ENCODE data around the gene APLP2.

The APLP2 gene

DNA sequence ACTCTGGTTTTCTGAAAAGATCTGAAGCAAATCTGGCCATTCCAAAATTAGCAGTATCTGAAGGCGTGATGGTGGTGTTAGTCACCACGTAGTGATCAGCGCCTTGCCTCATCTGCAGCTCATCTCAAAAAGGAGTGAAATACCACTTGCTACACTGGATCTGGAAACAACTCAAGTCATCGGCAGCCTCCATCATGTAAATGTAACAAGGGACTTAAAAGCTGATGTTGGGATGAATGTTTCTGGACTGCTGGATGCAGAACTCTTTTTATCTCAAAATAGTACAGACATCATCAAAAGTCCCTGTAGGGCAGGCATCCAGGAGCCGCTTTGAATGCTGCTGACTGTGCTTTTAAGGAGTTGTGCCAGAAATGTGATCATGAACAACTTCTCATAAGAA lies 14.1 kb upstream of the APLP2 start:
- in situ Hi-C loops (cut with MboI; ENCODE audit: low sequenced_read_pairs): no loop called here

DNA sequence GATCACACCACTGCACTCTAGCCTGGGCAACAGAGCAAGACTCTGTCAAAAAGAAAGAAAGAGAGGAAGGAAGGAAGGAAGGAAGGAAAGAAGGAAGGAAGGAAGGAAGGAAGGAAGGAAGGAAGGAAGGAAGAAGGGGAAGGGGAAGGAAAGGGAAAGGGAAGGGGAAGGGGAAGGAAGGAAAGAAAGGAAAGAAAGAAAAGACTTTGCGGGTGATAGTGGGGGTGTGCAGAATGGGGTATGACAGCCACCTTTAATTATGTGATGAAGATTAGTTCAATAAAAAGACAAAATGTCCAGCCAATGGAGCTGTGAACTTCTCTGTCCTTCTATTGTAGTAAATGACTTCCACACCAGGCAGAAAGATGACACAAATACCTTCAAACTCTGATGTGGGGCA lies 8.7 kb upstream of the APLP2 start:
- in situ Hi-C loops (cut with MboI; ENCODE audit: low sequenced_read_pairs): no loop called here

DNA sequence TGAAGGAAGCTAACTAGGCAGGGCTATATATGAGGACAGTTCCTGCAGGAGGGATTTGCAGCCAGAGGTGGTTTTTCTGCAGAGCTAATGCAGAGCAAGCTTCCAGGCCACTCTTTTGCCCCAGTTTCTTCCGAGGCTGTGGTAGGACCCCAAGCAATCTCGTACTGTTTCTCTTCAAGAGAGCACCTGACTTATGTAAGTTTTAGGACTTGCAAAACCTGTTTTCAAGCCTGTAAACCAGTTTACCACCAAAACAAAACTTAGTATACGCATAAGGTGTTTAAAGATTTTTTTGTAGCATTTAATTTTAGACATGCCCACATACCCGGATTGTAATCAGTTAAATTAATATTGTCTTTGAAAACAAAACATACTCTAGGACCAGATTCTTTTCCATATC lies 7.7 kb upstream of the APLP2 start:
- in situ Hi-C loops (cut with MboI; ENCODE audit: low sequenced_read_pairs): no loop called here

DNA sequence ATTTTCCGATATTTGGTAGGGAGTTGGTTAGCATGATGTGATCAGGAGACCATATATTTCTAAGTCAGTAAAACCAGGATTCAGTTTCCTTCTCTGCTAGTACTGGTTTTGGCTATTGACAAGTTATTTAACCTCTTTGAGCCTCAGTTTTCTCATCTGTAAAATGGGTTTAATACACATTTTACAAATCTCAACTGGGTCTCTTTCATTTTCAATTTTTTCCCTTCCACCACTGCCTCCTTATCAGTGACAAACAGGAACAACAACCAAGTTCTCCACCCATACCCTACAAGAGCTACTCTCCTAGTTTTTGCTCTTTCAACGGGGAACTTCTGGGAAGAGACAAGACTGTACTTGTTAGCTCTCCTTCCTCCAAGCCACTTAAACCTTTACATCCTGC lies 6.2 kb upstream of the APLP2 start:
- in situ Hi-C loops (cut with MboI; ENCODE audit: low sequenced_read_pairs): no loop called here

DNA sequence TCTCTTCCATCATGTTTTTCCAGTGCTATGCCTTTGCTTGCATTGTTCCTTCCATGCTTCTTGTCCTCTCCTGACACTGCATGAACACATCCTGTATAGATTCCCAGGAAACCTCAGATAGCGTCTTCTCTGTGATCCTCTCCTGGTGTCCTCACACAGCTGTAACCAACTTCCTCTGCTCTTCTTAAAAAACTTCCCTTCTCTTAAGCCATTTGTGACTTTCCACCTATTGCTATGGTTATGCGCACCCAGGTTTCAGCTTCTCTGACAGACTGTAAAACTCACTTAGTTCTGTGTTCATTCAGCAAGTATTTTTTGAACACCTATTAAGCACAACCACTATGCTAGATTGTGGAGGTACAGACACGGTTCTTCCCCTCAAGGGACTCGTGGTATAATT lies 5.1 kb upstream of the APLP2 start:
- in situ Hi-C loops (cut with MboI; ENCODE audit: low sequenced_read_pairs): no loop called here

DNA sequence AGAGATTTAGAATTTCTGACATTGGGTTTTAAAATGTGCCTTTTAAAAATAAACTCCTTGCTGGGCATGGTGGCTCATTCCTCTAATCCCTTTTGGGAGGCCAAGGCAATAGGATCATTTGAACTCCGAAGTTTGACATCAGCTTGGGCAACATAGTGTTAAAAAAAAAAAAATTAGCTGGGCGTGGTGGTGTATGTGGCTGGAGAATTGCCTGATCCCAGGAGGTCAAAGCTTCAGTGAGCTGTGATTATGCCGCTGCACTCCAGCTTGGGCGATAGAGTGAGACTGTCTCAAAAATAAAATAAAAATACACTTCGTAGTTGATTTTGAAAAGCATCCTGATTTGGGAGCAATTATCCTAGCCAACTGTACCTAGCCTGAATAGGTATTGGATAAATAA lies 3.4 kb upstream of the APLP2 start:
- in situ Hi-C loops (cut with MboI; ENCODE audit: low sequenced_read_pairs): no loop called here

DNA sequence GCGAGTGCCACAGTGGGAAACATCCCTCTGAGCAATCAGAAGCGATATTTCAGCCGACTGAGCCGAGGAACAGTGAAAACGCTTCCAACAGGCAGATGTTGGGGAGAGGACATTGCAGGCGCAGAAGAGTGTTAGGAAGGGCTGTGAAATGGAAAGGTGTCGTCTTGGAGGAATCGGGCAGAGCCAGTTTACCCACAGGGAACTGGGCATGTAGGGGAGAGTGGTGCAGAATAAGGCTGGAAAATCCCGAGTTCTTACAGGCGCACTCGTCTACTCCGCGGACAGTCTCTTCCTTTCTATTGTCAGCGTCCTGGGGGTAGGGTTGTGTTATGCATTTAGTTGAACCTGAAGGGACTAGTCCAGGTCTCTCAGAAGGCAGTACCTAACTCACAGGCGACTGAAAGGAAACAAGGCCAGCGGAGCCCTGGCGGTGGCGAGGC lies 1.1 kb upstream of the APLP2 start:
- in situ Hi-C loops (cut with MboI; ENCODE audit: low sequenced_read_pairs): no loop called here

DNA sequence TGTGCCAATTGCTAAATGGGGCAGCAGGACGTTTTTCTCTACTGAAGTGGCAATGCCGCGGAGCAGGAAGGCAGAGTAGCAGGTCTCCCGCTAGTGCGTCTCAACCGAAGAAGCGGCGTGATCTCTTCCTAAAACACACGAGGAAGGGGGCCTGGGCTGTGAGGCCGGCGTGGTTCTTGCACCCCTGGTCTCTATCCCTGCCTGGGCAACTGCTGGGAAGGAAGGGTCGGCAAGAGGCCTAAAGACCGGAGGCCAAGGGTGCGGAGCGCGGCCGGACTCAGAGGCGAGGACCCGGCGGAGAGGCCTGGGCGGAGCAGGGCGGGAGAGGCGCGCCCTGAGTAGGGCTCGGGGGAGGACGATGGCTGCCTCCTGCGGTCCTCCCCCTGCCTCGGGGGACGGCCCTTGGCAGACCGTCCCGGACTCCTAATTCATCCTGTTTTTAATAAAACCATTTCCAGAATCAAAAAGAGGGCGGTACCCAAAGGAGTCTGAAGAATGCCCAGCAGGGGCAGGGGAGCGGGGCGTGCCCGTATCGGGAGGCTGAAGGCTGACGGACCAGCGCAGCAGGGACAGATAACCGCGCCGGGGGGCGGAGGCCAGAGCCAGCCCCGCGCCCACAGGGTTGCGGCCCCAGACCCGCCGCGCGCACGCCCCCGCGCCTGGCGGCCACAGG lies 572 bp upstream of the APLP2 start:
- in situ Hi-C loops (cut with MboI; ENCODE audit: low sequenced_read_pairs): no loop called here

DNA sequence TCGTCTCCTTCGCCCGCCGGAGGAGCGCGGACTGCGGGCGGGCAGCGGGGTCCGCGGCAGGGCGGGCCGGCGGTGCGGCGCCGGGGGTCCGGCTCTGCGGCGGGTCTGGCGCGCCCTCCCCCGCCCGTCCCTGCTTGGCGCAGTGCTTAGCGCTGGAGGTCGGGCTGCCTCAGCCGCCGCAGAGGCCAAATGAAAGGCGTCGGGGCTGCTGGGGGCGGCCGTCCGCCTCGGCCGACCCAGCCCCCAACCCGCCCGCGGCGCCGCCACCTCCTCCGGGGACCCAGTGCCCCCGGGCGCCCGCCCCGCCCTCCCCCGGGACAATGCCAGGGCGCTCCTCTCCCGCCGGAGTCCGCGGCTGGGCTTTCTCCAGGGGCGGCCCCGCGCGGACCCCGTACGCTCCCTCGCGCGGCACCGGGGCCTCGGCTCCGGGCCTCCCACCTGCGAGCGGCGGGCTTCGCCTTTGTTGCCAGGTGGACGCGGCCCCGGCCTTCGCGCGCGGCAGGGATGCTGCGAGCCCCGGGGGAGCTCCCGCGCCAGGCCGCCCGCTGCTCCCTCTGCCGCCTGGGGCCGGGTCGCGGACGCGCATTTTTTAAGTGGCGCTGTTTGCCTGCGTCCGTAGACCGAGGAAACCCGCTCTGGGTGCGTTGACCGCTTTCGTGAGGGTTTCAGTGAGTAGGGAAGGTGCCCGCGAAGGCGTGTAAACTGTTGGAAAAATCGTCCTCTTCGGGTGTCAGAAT lies 583 bp downstream of the APLP2 start:
- in situ Hi-C loops (cut with MboI; ENCODE audit: low sequenced_read_pairs): no loop called here

DNA sequence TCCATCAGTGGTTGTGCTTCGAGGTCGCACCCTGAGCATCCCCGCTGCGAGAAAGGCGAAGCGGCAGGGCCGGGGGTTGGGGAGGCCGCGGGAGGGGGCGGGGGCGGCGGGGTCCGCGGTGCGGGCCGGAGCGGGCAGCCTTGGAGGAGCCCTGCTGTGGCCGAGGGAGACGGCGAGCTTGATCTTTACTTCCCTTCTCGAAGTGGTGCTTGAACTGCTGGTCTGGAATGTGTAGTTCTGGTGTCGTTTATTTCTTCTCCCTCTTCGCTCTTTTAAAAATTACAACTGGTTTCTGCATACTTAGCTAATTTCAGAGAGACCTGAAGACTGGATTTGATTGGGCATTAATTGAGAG lies 1.1 kb downstream of the APLP2 start:
- in situ Hi-C loops (cut with MboI; ENCODE audit: low sequenced_read_pairs): no loop called here

DNA sequence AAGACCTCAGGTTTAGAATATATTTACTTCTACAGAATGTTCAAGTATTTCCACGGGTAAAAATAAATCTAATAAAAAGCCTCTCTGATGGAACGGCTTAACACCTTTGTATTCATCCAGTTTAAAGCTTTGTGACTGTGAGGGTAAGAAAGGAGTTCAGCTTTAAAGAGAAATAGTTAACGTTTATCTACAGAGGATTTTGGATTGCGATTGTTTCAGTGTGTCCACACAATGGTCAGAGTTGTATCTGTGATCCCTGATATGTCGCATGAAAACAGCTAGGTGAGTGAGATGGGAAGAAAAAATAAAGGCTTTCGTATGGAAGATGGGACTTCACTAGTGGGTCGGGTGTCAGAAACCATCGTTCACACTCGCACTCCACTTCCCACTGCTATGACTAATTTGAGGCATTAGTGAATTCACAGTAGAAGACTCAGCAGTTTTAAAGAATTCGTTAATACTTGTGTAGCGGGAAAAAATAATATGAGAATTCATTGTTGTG lies 1.6 kb downstream of the APLP2 start:
- in situ Hi-C loops (cut with MboI; ENCODE audit: low sequenced_read_pairs): no loop called here

DNA sequence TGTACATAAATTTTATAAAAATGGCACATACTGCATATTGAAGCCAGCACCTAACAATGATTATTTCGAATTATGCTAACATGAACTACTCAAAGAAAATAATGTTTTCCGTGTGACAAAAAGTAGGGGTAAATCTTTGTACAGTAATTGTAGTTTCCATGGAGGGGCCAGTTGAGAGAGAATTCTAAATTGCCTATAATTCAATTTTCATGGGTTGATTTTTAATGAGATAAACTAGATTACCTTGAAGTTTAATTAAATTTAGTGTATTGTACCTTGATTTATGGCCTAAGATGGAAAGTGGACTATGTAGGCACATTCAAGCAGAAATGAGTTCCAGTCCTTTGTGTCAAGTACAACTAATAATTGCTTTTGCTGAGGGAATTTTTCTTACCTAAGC lies 5.0 kb downstream of the APLP2 start:
- in situ Hi-C loops (cut with MboI; ENCODE audit: low sequenced_read_pairs): no loop called here

DNA sequence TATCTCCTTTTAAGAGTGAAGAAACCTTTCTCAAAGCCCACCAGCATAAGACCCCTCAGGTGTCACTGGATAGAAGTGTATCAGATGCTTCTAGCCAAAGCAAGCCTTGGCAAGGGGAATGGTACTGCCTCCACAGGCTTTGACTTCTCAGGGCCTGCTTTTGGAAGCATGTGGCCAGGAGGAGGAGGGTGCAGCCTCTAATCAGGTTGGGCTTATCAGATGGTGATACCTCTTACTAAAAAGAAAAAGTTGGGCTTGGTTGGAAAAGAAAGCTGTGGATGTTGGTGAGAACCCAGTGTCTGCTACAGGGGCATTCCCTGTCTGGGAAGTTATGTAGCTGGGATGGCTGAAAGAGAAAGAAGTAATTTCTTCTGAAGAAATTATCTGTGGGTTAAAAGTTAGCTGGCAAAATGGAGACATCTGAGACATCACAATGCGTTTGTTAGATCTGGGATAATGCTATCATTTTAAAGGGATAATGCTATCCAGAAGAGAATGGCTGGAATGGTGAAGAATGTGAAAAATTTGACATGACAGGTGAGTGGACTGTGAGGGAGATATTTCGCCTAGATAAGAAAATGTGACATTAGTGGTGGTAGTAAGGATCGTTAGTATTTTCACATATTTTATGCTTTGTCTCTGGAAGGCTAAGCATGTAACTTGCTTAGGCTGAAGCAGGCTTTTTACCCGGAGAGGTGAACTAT lies 7.2 kb downstream of the APLP2 start:
- in situ Hi-C loops (cut with MboI; ENCODE audit: low sequenced_read_pairs): no loop called here

DNA sequence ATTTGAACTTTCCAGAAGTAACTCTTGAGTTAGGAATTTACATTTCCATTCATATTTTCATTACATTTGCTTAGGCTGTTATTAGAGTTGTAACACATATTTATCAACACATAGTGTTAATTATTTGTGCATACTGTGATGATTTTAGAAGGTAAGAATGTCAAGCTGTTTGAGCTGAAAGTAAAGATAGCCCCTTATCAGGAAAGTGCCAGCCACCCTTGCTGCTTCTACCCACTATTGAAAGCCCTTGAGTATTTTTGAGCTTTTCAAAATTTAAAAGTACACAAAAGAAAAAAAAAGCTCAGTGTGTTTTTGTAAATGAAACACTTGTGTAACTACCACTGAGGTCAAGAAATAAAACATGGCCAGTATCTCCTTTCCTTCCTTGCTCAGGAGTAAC lies 8.0 kb downstream of the APLP2 start:
- in situ Hi-C loops (cut with MboI; ENCODE audit: low sequenced_read_pairs): no loop called here

DNA sequence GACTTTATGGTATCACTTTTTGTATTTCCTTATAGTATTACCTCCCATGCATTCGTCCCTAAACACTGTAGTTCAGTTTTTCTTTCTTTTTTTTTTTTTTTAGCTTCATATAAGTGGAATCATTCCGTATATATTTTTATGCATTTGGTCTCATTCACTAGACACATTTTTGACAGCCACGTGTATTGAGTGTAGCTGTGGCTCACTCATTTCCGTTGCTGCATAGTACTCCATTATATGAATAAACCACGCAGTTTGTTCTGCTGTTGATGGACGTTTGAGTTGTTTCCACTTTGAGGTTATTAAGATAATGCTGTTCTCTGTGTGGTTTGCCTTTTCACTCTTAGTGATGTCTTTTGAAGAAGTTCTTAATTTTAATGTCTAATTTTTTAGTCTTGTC lies 8.4 kb downstream of the APLP2 start:
- in situ Hi-C loops (cut with MboI; ENCODE audit: low sequenced_read_pairs): no loop called here

DNA sequence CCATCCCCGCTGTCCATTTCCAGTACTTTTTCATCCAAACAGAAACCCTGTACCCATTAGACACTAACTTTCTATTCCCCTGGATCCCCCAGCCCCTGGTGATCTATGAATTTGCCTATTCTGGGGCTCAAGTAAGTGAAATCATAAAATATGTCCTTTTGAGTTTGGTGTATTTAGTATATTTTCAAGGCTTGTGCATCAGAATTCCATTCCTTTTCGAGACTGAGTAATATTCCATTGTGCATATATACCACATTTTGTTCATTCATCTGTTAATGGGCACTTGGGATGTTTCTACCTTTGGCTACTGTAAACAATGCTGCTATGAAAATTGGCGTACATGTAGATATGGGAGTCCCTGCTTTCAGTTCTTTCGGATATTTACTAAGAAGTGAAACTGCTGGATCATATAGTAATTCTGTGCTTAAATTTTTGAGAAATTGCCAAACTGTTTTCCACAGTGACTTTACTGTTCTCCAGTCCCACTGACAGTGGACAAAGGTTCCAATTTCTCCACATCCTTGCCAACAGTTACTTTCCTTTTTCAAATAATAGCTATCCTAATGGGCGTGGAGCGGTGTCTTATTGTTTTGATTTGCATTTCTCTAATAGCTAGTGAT lies 16.1 kb downstream of the APLP2 start:
- in situ Hi-C loops (cut with MboI; ENCODE audit: low sequenced_read_pairs): no loop called here

DNA sequence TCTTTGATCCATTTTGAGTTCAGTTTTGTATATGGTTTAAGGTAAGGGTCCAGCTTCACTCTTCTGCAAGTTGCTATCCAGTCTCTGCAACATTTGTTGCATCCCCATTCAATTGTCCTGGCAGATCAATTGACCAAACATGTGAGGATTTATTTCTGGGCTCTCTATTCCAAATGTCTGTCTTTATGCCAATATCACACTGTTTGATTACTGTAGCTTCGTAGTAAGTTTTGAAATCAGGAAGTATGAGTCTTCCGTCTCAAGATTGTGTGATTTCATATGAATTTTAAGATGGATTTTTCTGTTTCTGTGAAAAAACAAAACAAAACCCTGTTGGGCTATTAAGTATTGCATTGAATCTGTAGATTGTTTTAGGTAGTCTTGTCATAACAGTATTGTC lies 17.0 kb downstream of the APLP2 start:
- in situ Hi-C loops (cut with MboI; ENCODE audit: low sequenced_read_pairs): no loop called here

DNA sequence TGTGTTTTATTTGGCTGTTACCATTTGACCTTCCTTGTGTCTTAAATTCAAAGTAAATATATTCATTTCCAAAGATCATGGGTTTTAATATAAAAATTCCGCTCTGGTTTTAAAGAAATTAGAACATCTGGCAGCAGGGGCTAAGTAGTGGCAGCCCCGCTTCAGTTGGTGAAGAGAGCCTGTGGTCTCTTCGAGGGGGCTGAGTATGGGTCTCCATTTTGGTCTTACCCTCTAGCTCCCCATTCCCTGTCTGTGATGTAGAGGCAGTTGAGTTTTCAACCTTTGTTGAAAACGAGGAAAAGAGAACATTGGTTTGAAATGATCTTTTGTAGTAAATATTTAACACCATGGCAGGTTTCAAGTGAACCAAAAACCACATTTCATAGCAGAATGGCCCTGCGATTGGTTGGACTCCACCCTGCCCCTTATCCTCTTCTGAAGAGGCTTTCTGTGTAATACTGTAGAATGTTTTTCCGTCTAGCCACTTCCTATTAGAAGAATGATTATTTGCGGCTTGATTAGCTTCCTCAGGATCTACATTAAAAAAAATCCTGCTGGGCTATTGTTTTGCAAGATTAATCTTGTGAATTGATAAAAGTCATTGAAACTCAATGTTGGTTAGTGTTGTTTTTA lies 17.7 kb downstream of the APLP2 start:
- in situ Hi-C loops (cut with MboI; ENCODE audit: low sequenced_read_pairs): no loop called here

DNA sequence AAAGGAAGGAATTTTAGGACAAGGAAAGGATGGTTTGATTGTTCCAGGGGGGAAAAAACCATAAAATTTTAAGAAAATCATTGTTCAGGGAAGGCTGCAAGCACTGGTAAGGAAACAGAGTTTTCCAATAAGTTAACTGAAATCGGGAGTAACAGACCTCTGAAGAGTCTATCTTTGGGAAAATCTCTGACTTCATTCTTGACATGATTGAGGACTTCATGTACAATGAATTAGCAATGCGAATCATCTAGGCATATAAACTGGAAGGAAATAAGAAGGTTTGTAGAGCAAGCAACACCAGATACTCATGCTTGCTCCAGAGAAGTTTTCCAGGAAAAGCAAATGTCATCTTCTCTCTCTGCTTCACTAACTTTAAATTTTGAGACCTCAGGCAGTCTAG lies 18.5 kb downstream of the APLP2 start:
- in situ Hi-C loops (cut with MboI; ENCODE audit: low sequenced_read_pairs): no loop called here

DNA sequence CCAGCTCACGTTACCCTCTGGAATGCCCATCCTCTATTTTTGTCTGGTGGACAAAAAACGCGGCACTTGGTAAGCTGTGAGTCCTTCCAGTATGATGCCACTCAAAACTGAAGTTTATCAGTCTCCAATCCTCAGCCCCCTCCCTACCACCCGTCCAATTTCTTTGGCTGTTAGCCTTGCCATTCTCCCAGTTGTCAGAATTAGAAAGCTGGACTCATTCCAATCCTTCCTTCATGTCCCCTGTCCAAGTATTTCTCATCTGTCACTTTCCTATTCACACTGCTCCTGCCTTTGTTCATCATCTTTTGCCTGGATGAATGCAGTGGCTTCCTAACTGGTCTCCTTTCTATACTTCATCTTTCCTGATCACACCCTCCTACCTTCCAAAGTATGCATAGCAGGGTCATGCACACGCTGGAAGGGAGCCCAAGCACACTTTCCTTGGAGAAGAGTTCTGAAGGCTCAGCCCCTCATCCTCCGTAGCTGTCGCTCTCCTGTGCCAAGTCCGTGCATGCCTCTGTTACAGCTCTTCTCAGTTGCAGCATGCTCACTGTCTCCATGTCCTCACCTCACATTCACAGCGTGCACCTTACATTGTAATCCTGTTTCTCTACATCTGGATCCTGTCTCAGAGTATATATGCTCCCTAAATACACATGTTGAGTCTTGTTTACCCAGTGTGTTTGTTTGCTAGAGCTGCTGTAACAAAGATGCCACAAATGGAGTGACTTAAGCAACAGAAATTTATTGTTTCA lies 19.4 kb downstream of the APLP2 start:
- in situ Hi-C loops (cut with MboI; ENCODE audit: low sequenced_read_pairs): no loop called here

Data from HL-60/S4 treated with retinoic acid at 250 ng/mL for 4 days and 3 days (cell line).